Melanocyte of skin (primary cell): ENCODE results near the gene SLC44A3. TPM values are rescaled to one million over a fixed set of nuclear protein-coding genes. Genes with fewer than 3 reads are reported as not detected.

Experiments used
- total RNA-seq, 2 donors: library from RNA; depleted of rRNA; stranded (reverse); fragments of >200 nt; gene quantifications; 2 replicates each; pipeline ENCODE4 v1.2.3, GENCODE V29; 2012

The SLC44A3 gene
- 1 to 10 TPM; 1.7 to 3.3 TPM for total RNA-seq

GRCh38 chr1:94819945-94820746 is at the start of gene SLC44A3:
TSS of gene SLC44A3 (plus strand) at chr1:94820357. CDS start at chr1:94820452, 95 bp downstream.

GRCh38 chr1:94926915-94927404 is 106.8 kb downstream of the SLC44A3 start, which contains the start of gene CNN3:
TSS of gene CNN3 (minus strand) at chr1:94927110. CDS start at chr1:94926894, 216 bp downstream.

Other genes starting within 250 kb of the SLC44A3 start
- 100 to 1,000 TPM; 204 to 232 TPM for gene CNN3, start 106.8 kb downstream of the SLC44A3 start, total RNA-seq